Ascending aorta (tissue), 2 donors: ENCODE measurements around the gene RPUSD1. TPM values are rescaled to one million over a fixed set of nuclear protein-coding genes. Genes with fewer than 3 reads are reported as not detected.

Experiments used
- DNase-seq, 2 donors: peaks; one replicate each; pipeline ENCODE4 v3.0.0-alpha.2; 2019; ENCODE audit warnings: low spot score in 2 of 2
- H3K27ac ChIP-seq, 2 donors: fragments of 200-600 bp; sonication (generic); one replicate each; pipeline ENCODE4 v1.5.1; 2016 to 2017; ENCODE audit warnings: mild to moderate bottlenecking in 1 of 2
- H3K27me3 ChIP-seq: fragments of 200-600 bp; sonication (generic); one replicate; pipeline ENCODE4 v1.5.1; 2017
- H3K36me3 ChIP-seq, 2 donors: fragments of 200-600 bp; sonication (generic); one replicate each; pipeline ENCODE4 v1.5.1; 2016
- H3K4me1 ChIP-seq, 2 donors: fragments of 200-600 bp; sonication (generic); one replicate each; pipeline ENCODE4 v1.5.1; 2016 to 2017; ENCODE audit warnings: mild to moderate bottlenecking in 1 of 2
- H3K4me3 ChIP-seq, 2 donors: fragments of 200-600 bp; sonication (generic); one replicate each; pipeline ENCODE4 v1.5.1; 2016 to 2017; ENCODE audit warnings: mild to moderate bottlenecking in 1 of 2
- H3K9me3 ChIP-seq, 2 donors: fragments of 200-600 bp; sonication (generic); one replicate each; pipeline ENCODE4 v1.5.1; 2016
- CTCF ChIP-seq, 3 experiments: fragments of 200-600 bp in 2 of 3; fragments of 450-650 bp in 1 of 3; sonication (generic) in 2 of 3; IDR thresholded peaks; one replicate each; pipeline ENCODE4 v1.5.1; 2016 to 2019; ENCODE audit warnings: antibody characterized with exemption in 3 of 3, mild to moderate bottlenecking in 1 of 3, moderate library complexity in 1 of 3
- intact Hi-C: fragments of 100-400 bp; cut with DNase I; formaldehyde crosslinking; loops from one replicate; pipeline ENCODE4 v1.15.1; 2023
- total RNA-seq: library from RNA; depleted of rRNA; stranded (reverse); fragments of >200 nt; gene quantifications from one replicate; pipeline ENCODE4 v1.1.0, GENCODE V29; 2016

Gene RPUSD1
- total RNA-seq, 1 donor from 2014 or later: 4.8 TPM

- no peak for TF ChIP-seq CTCF (IDR thresholded peaks at IDR 0.05)
- no peaks in the 10 kb centered on the region for H3K9me3 ChIP-seq
- H3K36me3 ChIP-seq: no peaks in the 10 kb centered on the region
- intact Hi-C loops: no loop called here
- no peak overlapping the region for H3K4me3 ChIP-seq
- H3K4me1 ChIP-seq: no peaks in the 10 kb centered on the region
- H3K27me3 ChIP-seq: peaks cover 14% of the 10 kb centered on the region
- DNase-seq: no peak
- H3K27ac ChIP-seq: no peak overlapping the region
These were observed 11.1 kb upstream of the RPUSD1 start for GRCh38 chr16:799111-799947.

- Histone ChIP-seq H3K9me3 (no peaks in the 10 kb centered on the region), H3K4me1 (no peaks in the 10 kb centered on the region), H3K27me3 (peaks cover 14% of the 10 kb centered on the region), H3K27ac (no peak overlapping the region), H3K4me3 (no peak overlapping the region), H3K36me3 (no peaks in the 10 kb centered on the region)
- no peak for DNase-seq
- intact Hi-C loops: no loop called here
- TF ChIP-seq CTCF (IDR thresholded peaks at IDR 0.05): no peak
These were observed 10.5 kb upstream of the RPUSD1 start for GRCh38 chr16:798666-799065.

- DNase-seq: no peak
- H3K4me3 ChIP-seq: no peak overlapping the region
- H3K36me3 ChIP-seq: no peaks in the 10 kb centered on the region
- TF ChIP-seq CTCF (IDR thresholded peaks at IDR 0.05): no peak
- no peaks in the 10 kb centered on the region for H3K4me1 ChIP-seq
- peaks cover 14% of the 10 kb centered on the region for H3K27me3 ChIP-seq
- H3K27ac ChIP-seq: no peak overlapping the region
- intact Hi-C loops: no loop called here
- no peaks in the 10 kb centered on the region for H3K9me3 ChIP-seq
These were observed 9.5 kb upstream of the RPUSD1 start for GRCh38 chr16:797686-798085.

GRCh38 chr16:797120-797420, 8.9 kb upstream of the RPUSD1 start:
- Histone ChIP-seq H3K4me3 (no peak overlapping the region), H3K36me3 (no peaks in the 10 kb centered on the region), H3K4me1 (no peaks in the 10 kb centered on the region), H3K9me3 (no peaks in the 10 kb centered on the region), H3K27me3 (peaks cover 14% of the 10 kb centered on the region), H3K27ac (no peak overlapping the region)
- DNase-seq: no peak
- no peak for TF ChIP-seq CTCF (IDR thresholded peaks at IDR 0.05)
- intact Hi-C loops: no loop called here

- Histone ChIP-seq H3K27me3 (peaks cover 14% of the 10 kb centered on the region), H3K4me1 (no peaks in the 10 kb centered on the region), H3K36me3 (no peaks in the 10 kb centered on the region), H3K27ac (no peak overlapping the region), H3K9me3 (no peaks in the 10 kb centered on the region), H3K4me3 (no peak overlapping the region)
- DNase-seq: no peak
- no peak for TF ChIP-seq CTCF (IDR thresholded peaks at IDR 0.05)
- intact Hi-C loops: no loop called here
These were observed 8.3 kb upstream of the RPUSD1 start for GRCh38 chr16:796296-797119.
